Sigmoid colon (tissue), 3 donors: ENCODE data around the gene C14orf119.

Experiments
- POLR2A ChIP-seq, 2 donors: fragments of 450-650 bp; IDR thresholded peaks; one replicate each; pipeline ENCODE4 v1.6.1; 2016; ENCODE audit warnings: antibody characterized with exemption in 2 of 2, mild to moderate bottlenecking in 2 of 2, moderate library complexity in 2 of 2
- TF ChIP-seq, protein P1 (sequence below), 4 experiments: fragments of 450-650 bp in 3 of 4; fragments of 200-600 bp in 1 of 4; IDR thresholded peaks; one replicate each; pipeline ENCODE4 v1.5.1; 2016 to 2019; ENCODE audit warnings: antibody characterized with exemption in 4 of 4, mild to moderate bottlenecking in 3 of 4, moderate library complexity in 2 of 4

DNA sequence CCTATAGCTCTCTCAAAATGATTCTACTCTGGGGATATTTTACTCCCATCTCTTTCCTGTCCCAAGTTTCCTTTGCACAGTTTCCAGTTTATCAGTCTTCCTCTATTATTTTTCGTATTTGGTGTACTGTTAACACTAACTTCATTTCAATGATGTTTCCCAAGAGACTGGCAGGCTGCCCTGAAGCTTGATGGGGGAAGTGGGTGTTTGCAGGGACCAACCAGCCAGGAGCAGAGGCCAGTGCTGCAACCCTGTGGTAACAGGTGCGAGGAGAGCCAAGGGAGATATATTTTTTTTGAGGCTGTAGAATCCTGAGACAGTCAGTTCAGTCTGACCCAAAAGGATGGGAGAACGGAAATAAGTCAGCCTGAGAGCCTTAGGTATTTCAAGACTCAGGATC, 35.6 kb downstream of the C14orf119 start:
- TF ChIP-seq, protein P1, sequence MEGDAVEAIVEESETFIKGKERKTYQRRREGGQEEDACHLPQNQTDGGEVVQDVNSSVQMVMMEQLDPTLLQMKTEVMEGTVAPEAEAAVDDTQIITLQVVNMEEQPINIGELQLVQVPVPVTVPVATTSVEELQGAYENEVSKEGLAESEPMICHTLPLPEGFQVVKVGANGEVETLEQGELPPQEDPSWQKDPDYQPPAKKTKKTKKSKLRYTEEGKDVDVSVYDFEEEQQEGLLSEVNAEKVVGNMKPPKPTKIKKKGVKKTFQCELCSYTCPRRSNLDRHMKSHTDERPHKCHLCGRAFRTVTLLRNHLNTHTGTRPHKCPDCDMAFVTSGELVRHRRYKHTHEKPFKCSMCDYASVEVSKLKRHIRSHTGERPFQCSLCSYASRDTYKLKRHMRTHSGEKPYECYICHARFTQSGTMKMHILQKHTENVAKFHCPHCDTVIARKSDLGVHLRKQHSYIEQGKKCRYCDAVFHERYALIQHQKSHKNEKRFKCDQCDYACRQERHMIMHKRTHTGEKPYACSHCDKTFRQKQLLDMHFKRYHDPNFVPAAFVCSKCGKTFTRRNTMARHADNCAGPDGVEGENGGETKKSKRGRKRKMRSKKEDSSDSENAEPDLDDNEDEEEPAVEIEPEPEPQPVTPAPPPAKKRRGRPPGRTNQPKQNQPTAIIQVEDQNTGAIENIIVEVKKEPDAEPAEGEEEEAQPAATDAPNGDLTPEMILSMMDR (IDR thresholded peaks at IDR 0.05), result no peak
- TF ChIP-seq POLR2A (IDR thresholded peaks at IDR 0.05), result no peak
